ENCODE data around the gene PRKAG3.

DNA sequence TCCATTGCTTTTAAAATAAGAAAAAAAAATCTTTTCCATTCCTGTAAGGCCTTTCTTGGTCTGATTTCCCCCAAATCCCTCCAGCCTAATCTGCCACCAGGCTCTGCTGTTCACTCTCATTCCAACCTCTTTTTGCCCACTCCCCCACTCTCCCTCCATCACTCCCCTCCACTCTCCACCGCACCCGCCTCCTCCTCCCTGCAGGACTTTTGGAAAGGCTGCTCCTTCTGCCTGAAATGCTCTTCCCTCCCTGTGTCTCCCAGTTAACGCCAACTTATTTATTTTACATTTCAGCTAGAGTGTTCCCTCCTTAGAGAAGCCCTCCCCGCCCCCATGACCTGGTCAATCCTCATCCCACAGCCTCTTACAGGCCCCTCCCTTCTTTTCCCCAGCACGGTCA, 23.3 kb upstream of the PRKAG3 start:
- TF ChIP-seq, protein P1, sequence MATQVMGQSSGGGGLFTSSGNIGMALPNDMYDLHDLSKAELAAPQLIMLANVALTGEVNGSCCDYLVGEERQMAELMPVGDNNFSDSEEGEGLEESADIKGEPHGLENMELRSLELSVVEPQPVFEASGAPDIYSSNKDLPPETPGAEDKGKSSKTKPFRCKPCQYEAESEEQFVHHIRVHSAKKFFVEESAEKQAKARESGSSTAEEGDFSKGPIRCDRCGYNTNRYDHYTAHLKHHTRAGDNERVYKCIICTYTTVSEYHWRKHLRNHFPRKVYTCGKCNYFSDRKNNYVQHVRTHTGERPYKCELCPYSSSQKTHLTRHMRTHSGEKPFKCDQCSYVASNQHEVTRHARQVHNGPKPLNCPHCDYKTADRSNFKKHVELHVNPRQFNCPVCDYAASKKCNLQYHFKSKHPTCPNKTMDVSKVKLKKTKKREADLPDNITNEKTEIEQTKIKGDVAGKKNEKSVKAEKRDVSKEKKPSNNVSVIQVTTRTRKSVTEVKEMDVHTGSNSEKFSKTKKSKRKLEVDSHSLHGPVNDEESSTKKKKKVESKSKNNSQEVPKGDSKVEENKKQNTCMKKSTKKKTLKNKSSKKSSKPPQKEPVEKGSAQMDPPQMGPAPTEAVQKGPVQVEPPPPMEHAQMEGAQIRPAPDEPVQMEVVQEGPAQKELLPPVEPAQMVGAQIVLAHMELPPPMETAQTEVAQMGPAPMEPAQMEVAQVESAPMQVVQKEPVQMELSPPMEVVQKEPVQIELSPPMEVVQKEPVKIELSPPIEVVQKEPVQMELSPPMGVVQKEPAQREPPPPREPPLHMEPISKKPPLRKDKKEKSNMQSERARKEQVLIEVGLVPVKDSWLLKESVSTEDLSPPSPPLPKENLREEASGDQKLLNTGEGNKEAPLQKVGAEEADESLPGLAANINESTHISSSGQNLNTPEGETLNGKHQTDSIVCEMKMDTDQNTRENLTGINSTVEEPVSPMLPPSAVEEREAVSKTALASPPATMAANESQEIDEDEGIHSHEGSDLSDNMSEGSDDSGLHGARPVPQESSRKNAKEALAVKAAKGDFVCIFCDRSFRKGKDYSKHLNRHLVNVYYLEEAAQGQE (IDR thresholded peaks at IDR 0.05; ENCODE audit: unreplicated experiment): no peak
- TF ChIP-seq CTCF (conservative IDR thresholded peaks at IDR 0.05; ENCODE audit: low read depth in 2 of 2): no peak
- no peak for TF ChIP-seq CREB1 (CRISPR knock-in tag; IDR thresholded peaks at IDR 0.05; ENCODE audit: low read depth)
- TF ChIP-seq POLR2AphosphoS5 (IDR thresholded peaks at IDR 0.05; ENCODE audit: low read depth): no peak
- peak; percentile 50 for TF ChIP-seq EZH2 (IDR thresholded peaks at IDR 0.05; ENCODE audit: low read depth, unreplicated experiment)
